Neural cell (in vitro differentiated cells): ENCODE measurements around the gene SLC7A6OS. TPM values are rescaled to one million over a fixed set of nuclear protein-coding genes. Genes with fewer than 3 reads are reported as not detected.

ENCODE experiments used
- H2AFZ ChIP-seq: fragments of 200-600, 300-800 bp; sonication (generic), shearing (Covaris generic); 2 replicates; pipeline ENCODE4 v1.6.0; 2014; ENCODE audit warnings: low read depth, mild to moderate bottlenecking, antibody characterized with exemption, low read length, moderate library complexity
- H3F3A ChIP-seq: fragments of 200-600 bp; shearing (Covaris generic); 2 replicates; pipeline ENCODE4 v1.6.1; 2016; ENCODE audit warnings: mild to moderate bottlenecking, moderate library complexity, mixed read lengths, antibody characterized with exemption, low read length; ENCODE audit not compliant: insufficient read depth, poor library complexity, severe bottlenecking
- H3K27ac ChIP-seq: fragments of 200-600, 300-800 bp; sonication (generic), shearing (Covaris generic); 2 replicates; pipeline ENCODE4 v1.5.1; 2014; ENCODE audit warnings: mild to moderate bottlenecking, low read length, moderate library complexity
- H3K27me3 ChIP-seq: fragments of 300-800, 200-600 bp; sonication (generic), shearing (Covaris generic); 2 replicates; pipeline ENCODE4 v1.6.0; 2014; ENCODE audit warnings: mild to moderate bottlenecking, low read depth, low read length, moderate library complexity; ENCODE audit not compliant: insufficient read depth
- H3K36me3 ChIP-seq: fragments of 300-800, 200-600 bp; sonication (generic), shearing (Covaris generic); 2 replicates; pipeline ENCODE4 v1.5.1; 2014; ENCODE audit warnings: mild to moderate bottlenecking, antibody characterized with exemption, low read length, moderate library complexity; ENCODE audit not compliant: insufficient read depth
- H3K4me2 ChIP-seq: fragments of 300-800, 200-600 bp; sonication (generic), shearing (Covaris generic); 2 replicates; pipeline ENCODE4 v1.6.0; 2014; ENCODE audit warnings: mild to moderate bottlenecking, low read length
- H3K4me3 ChIP-seq: fragments of 300-800, 200-600 bp; sonication (generic), shearing (Covaris generic); 2 replicates; pipeline ENCODE4 v1.5.1; 2014; ENCODE audit warnings: mild to moderate bottlenecking, low read length, moderate library complexity
- H3K79me2 ChIP-seq: fragments of 200-600 bp; shearing (Covaris generic); replicated peaks from 2 replicates; pipeline ENCODE4 v1.6.0; 2014; ENCODE audit warnings: mild to moderate bottlenecking, low read length, moderate library complexity; ENCODE audit not compliant: insufficient read depth
- H3K9ac ChIP-seq: fragments of 300-800, 200-600 bp; sonication (generic), shearing (Covaris generic); 2 replicates; pipeline ENCODE4 v1.6.1; 2016; ENCODE audit warnings: mild to moderate bottlenecking, low read length, mixed read lengths
- H3K9me2 ChIP-seq: fragments of 200-600 bp; shearing (Covaris generic); 2 replicates; pipeline ENCODE4 v1.6.1; 2016; ENCODE audit warnings: mild to moderate bottlenecking, low read length, mixed read lengths; ENCODE audit not compliant: insufficient read depth
- H3K9me3 ChIP-seq: fragments of 200-600, 300-800 bp; sonication (generic), shearing (Covaris generic); 2 replicates; pipeline ENCODE4 v1.6.1; 2016; ENCODE audit warnings: mild to moderate bottlenecking, mixed run types, low read length, moderate library complexity, mixed read lengths
- H4K20me1 ChIP-seq: fragments of 200-600 bp; shearing (Covaris generic); 2 replicates; pipeline ENCODE4 v1.6.1; 2016; ENCODE audit warnings: mild to moderate bottlenecking, mixed run types; ENCODE audit not compliant: insufficient read depth
- EP300 ChIP-seq: fragments of 450-650 bp; conservative IDR thresholded peaks from 2 replicates; pipeline ENCODE4 v1.6.1; 2014; ENCODE audit warnings: antibody characterized with exemption, mild to moderate bottlenecking, moderate library complexity; ENCODE audit not compliant: poor library complexity, severe bottlenecking
- EZH2 ChIP-seq: fragments of 200-600, 300-800 bp; shearing (Covaris generic), sonication (generic); IDR thresholded peaks from 2 replicates; pipeline ENCODE4 v1.6.1; 2014; ENCODE audit warnings: antibody characterized with exemption, low read length, borderline replicate concordance, mild to moderate bottlenecking; ENCODE audit not compliant: insufficient read depth, poor library complexity, severe bottlenecking
- MXI1 ChIP-seq: fragments of 450-650 bp; conservative IDR thresholded peaks from 2 replicates; pipeline ENCODE4 v1.6.1; 2014; ENCODE audit warnings: antibody characterized with exemption, mild to moderate bottlenecking; ENCODE audit not compliant: poor library complexity, severe bottlenecking
- POLR2AphosphoS5 ChIP-seq: IDR thresholded peaks from 2 replicates; pipeline ENCODE4 v1.6.1; 2012
- RAD21 ChIP-seq: fragments of 450-650 bp; conservative IDR thresholded peaks from 2 replicates; pipeline ENCODE4 v1.6.1; 2014; ENCODE audit warnings: antibody characterized with exemption, mild to moderate bottlenecking, moderate library complexity
- SMC3 ChIP-seq: fragments of 450-650 bp; conservative IDR thresholded peaks from 2 replicates; pipeline ENCODE4 v1.6.1; 2014; ENCODE audit warnings: antibody characterized with exemption, mild to moderate bottlenecking, moderate library complexity; ENCODE audit not compliant: poor library complexity
- TAF1 ChIP-seq: IDR thresholded peaks from 2 replicates; pipeline ENCODE4 v1.6.1; 2012; ENCODE audit warnings: low read depth
- polyA plus RNA-seq: library from polyadenylated mRNA; depleted of rRNA; stranded (reverse); fragments of >200 nt; gene quantifications from 2 replicates; pipeline ENCODE4 v1.2.3, GENCODE V29; 2014
- TF ChIP-seq, protein P1 (sequence below): fragments of 450-650 bp; IDR thresholded peaks from 2 replicates; pipeline ENCODE4 v1.5.1; 2014; ENCODE audit warnings: antibody characterized with exemption, mild to moderate bottlenecking, moderate library complexity; ENCODE audit not compliant: poor library complexity, severe bottlenecking
- TF ChIP-seq, protein P2 (sequence below): IDR thresholded peaks from 2 replicates; pipeline ENCODE4 v1.6.1; 2012; ENCODE audit warnings: borderline replicate concordance

Gene SLC7A6OS
- polyA plus RNA-seq, 1 donor from 2014 or later, result 21.3 TPM

DNA sequence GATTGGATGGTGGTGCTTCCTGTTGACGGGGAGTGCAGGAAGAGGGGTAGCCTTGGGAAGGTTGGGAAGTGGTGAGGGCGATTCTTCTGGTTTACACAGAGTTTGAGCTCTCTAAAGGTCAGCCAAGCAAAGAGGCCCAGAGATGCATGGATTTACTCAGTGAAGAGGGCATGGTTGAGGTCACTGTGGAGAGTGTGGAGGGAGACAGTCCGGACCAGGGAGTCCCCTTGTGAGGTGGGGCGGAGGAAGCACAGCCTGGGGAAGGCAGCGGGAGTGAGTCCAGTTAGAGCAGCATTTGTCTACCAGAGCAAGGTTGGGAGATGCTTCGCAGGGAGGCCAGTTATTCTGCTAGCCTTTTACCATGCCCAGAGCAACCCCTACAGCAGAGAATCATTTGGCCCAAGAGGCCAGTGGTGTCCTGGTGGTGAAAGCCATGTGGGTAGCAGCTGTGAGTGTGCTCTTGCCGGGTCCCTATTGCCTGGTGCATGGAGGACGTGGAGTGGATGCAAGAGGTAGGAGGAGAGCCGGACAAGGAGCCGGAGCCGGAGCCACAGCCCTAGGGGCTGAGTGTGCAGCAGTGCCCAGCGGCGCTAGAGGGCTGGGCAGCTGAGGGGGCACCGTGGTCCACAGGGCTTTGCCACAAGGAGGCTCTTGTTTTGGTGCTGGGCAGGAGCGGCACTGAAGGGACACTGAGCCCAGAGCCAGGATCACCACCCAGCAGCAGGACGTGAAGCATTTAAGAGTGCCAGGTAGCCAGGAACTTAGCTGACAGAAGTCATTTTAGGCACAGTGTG is 27.8 kb upstream of the SLC7A6OS start:
- no peaks in the 10 kb centered on the region for H4K20me1 ChIP-seq
- TF ChIP-seq, protein P1, sequence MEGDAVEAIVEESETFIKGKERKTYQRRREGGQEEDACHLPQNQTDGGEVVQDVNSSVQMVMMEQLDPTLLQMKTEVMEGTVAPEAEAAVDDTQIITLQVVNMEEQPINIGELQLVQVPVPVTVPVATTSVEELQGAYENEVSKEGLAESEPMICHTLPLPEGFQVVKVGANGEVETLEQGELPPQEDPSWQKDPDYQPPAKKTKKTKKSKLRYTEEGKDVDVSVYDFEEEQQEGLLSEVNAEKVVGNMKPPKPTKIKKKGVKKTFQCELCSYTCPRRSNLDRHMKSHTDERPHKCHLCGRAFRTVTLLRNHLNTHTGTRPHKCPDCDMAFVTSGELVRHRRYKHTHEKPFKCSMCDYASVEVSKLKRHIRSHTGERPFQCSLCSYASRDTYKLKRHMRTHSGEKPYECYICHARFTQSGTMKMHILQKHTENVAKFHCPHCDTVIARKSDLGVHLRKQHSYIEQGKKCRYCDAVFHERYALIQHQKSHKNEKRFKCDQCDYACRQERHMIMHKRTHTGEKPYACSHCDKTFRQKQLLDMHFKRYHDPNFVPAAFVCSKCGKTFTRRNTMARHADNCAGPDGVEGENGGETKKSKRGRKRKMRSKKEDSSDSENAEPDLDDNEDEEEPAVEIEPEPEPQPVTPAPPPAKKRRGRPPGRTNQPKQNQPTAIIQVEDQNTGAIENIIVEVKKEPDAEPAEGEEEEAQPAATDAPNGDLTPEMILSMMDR, result no peak
- TF ChIP-seq RAD21 (no peak), TAF1 (no peak), EZH2 (no peak)
- H3K36me3 ChIP-seq, result no peaks in the 10 kb centered on the region
- H3K27me3 ChIP-seq, result no peaks in the 10 kb centered on the region
- no peaks in the 10 kb centered on the region for H3F3A ChIP-seq
- H3K79me2 ChIP-seq, result no peaks in the 10 kb centered on the region
- H2AFZ ChIP-seq, result no peak overlapping the region
- H3K4me2 ChIP-seq, result no peak overlapping the region
- no peaks in the 10 kb centered on the region for H3K9me2 ChIP-seq
- no peaks in the 10 kb centered on the region for H3K9me3 ChIP-seq
- H3K4me3 ChIP-seq, result no peak overlapping the region
- H3K9ac ChIP-seq, result no peak overlapping the region
- H3K27ac ChIP-seq, result no peak overlapping the region

DNA sequence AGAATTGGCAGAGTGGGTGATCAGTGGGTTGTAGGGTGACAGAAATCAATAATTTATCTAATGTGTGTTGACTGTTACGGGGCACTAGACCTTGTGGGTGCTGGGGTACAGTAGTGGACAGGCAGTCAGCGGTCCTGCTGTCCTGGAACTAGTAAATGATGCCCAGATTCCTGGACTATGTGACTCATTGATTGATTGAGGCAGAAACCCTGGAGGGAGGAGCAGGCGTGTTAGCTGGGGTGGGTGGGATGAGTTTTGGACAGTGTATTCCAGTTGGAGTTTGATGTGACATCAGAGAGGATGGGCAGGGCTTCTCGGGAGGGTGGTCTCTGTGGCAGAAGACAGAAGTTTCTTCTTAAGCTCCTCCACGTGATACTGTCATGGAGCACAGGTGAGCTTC is 24.4 kb upstream of the SLC7A6OS start:
- no peaks in the 10 kb centered on the region for H4K20me1 ChIP-seq
- no peak overlapping the region for H3K27ac ChIP-seq
- H3K9me3 ChIP-seq, result no peaks in the 10 kb centered on the region
- no peak overlapping the region for H3K4me2 ChIP-seq
- no peak overlapping the region for H3K9ac ChIP-seq
- no peak for TF ChIP-seq TAF1
- no peak for TF ChIP-seq EZH2
- TF ChIP-seq, protein P1, result no peak
- no peak for TF ChIP-seq MXI1
- TF ChIP-seq POLR2AphosphoS5, result no peak
- TF ChIP-seq RAD21, result no peak
- no peak for TF ChIP-seq EP300
- TF ChIP-seq, protein P2, sequence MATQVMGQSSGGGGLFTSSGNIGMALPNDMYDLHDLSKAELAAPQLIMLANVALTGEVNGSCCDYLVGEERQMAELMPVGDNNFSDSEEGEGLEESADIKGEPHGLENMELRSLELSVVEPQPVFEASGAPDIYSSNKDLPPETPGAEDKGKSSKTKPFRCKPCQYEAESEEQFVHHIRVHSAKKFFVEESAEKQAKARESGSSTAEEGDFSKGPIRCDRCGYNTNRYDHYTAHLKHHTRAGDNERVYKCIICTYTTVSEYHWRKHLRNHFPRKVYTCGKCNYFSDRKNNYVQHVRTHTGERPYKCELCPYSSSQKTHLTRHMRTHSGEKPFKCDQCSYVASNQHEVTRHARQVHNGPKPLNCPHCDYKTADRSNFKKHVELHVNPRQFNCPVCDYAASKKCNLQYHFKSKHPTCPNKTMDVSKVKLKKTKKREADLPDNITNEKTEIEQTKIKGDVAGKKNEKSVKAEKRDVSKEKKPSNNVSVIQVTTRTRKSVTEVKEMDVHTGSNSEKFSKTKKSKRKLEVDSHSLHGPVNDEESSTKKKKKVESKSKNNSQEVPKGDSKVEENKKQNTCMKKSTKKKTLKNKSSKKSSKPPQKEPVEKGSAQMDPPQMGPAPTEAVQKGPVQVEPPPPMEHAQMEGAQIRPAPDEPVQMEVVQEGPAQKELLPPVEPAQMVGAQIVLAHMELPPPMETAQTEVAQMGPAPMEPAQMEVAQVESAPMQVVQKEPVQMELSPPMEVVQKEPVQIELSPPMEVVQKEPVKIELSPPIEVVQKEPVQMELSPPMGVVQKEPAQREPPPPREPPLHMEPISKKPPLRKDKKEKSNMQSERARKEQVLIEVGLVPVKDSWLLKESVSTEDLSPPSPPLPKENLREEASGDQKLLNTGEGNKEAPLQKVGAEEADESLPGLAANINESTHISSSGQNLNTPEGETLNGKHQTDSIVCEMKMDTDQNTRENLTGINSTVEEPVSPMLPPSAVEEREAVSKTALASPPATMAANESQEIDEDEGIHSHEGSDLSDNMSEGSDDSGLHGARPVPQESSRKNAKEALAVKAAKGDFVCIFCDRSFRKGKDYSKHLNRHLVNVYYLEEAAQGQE, result no peak
- no peak for TF ChIP-seq SMC3
- no peaks in the 10 kb centered on the region for H3F3A ChIP-seq
- H3K79me2 ChIP-seq, result no peaks in the 10 kb centered on the region
- H2AFZ ChIP-seq, result no peak overlapping the region
- no peak overlapping the region for H3K4me3 ChIP-seq
- no peaks in the 10 kb centered on the region for H3K9me2 ChIP-seq
- H3K36me3 ChIP-seq, result no peaks in the 10 kb centered on the region
- no peaks in the 10 kb centered on the region for H3K27me3 ChIP-seq
